K562 (cell line): ENCODE measurements around the gene IPP. TPM values are rescaled to one million over a fixed set of nuclear protein-coding genes. Genes with fewer than 3 reads are reported as not detected.

Experiments used
- CTBP1 ChIP-seq: fragments of 450-650 bp; IDR thresholded peaks from 2 replicates; pipeline ENCODE4 v1.6.1; 2016; ENCODE audit warnings: borderline replicate concordance
- DDX20 ChIP-seq: fragments of 450-650 bp; IDR thresholded peaks from 2 replicates; pipeline ENCODE4 v1.6.1; 2016; ENCODE audit warnings: missing genetic modification characterization, low read depth, mild to moderate bottlenecking, missing compliant biosample characterization, moderate library complexity
- DMBX1 ChIP-seq: fragments of 250-450 bp; sonication (Bioruptor Pico); IDR thresholded peaks from 2 replicates; pipeline ENCODE4 v1.8.0; 2022; ENCODE audit warnings: inconsistent platforms, mild to moderate bottlenecking, moderate library complexity, borderline replicate concordance
- HNRNPH1 ChIP-seq: fragments of 200-400 bp; formaldehyde crosslinking; optimal IDR thresholded peaks from 2 replicates; pipeline ENCODE3; 2017; ENCODE audit warnings: low read depth, mild to moderate bottlenecking, low read length, moderate library complexity
- NCOA2 ChIP-seq, 2 experiments: fragments of 450-650 bp; IDR thresholded peaks; 2 replicates each; pipeline ENCODE4 v1.6.1; 2018; ENCODE audit warnings: mild to moderate bottlenecking in 2 of 2, moderate library complexity in 1 of 2; ENCODE audit not compliant: partially characterized antibody in 2 of 2
- POLR3A ChIP-seq: IDR thresholded peaks from 2 replicates; pipeline ENCODE4 v1.6.1; 2011; ENCODE audit warnings: borderline replicate concordance, mild to moderate bottlenecking, moderate library complexity; ENCODE audit not compliant: insufficient read length, insufficient read depth; ENCODE audit errors: extremely low read depth
- RBM34 ChIP-seq: fragments of 200-400 bp; formaldehyde crosslinking; IDR thresholded peaks from 2 replicates; pipeline ENCODE4 v1.6.1; 2018; ENCODE audit warnings: low read length, borderline replicate concordance; ENCODE audit not compliant: insufficient read depth
- THRAP3 ChIP-seq: fragments of 450-650 bp; IDR thresholded peaks from 2 replicates; pipeline ENCODE4 v1.6.1; 2016; ENCODE audit warnings: mild to moderate bottlenecking, inconsistent platforms, borderline replicate concordance
- YY1 ChIP-seq, 3 experiments: IDR thresholded peaks; 2 replicates each; pipeline ENCODE4 v1.6.1; 2011; ENCODE audit warnings: low read length in 2 of 3, mild to moderate bottlenecking in 2 of 3, moderate library complexity in 2 of 3, borderline replicate concordance in 1 of 3, control low read depth in 1 of 3, low read depth in 1 of 3; ENCODE audit not compliant: insufficient read depth in 3 of 3, insufficient replicate concordance in 2 of 3, control insufficient read depth in 1 of 3, insufficient read length in 1 of 3; ENCODE audit errors: extremely low read depth in 1 of 3
- ZC3H8 ChIP-seq: fragments of 450-650 bp; IDR thresholded peaks from 2 replicates; pipeline ENCODE4 v1.6.1; 2017
- polyA plus RNA-seq, 8 experiments: library from polyadenylated mRNA; depleted of rRNA in 4 of 8; stranded (reverse) in 5 of 8; unstranded in 3 of 8; fragments of >200 nt; fragmentation: Nextera tagmentation in 2 of 8; fragmentation: Illumina TruSeq in 1 of 8; extraction: Ambion mirVana in 2 of 8; extraction: Trizol in 1 of 8; gene quantifications; 2 replicates each; pipeline versions ENCODE4 v1.2.1 to v1.2.3, GENCODE V29; 2011 to 2014; ENCODE audit warnings: inconsistent platforms in 1 of 8, missing spikeins in 1 of 8
- total RNA-seq, 7 experiments: library from RNA; depleted of rRNA in 6 of 7; stranded (reverse); fragments of >200 nt in 6 of 7; fragmentation: Illumina TruSeq in 2 of 7; extraction: Trizol in 2 of 7; gene quantifications; 2 replicates each; pipeline versions ENCODE4 v1.2.1 to v1.2.3, GENCODE V29; 2011 to 2021; ENCODE audit warnings: low replicate concordance in 1 of 7
- TF ChIP-seq, protein P1 (sequence below): fragments of 450-650 bp; formaldehyde crosslinking; conservative IDR thresholded peaks from 2 replicates; pipeline ENCODE4 v1.4.0; 2022; ENCODE audit warnings: mild to moderate bottlenecking, missing genetic modification characterization
- TF ChIP-seq, protein P2 (sequence below): sonication (generic); formaldehyde crosslinking; IDR thresholded peaks from 2 replicates; pipeline ENCODE4 v1.8.0; 2022; ENCODE audit warnings: missing genetic modification reagents, mild to moderate bottlenecking, borderline replicate concordance
- TF ChIP-seq, protein P3 (sequence below): sonication (generic); IDR thresholded peaks from 2 replicates; pipeline ENCODE4 v1.6.1; 2016
- TF ChIP-seq, protein P4 (sequence below): fragments of 250-450 bp; sonication (Bioruptor Pico); IDR thresholded peaks from 2 replicates; pipeline ENCODE4 v1.8.0; 2022; ENCODE audit warnings: moderate library complexity, mild to moderate bottlenecking, inconsistent platforms

The IPP gene
- total and polyA plus RNA-seq, 9 of the 15 experiments (the other 6 are each of a cell fraction or from before 2014, with no cell fraction given) = 6.9 to 15.1 (median 9.7) TPM

DNA sequence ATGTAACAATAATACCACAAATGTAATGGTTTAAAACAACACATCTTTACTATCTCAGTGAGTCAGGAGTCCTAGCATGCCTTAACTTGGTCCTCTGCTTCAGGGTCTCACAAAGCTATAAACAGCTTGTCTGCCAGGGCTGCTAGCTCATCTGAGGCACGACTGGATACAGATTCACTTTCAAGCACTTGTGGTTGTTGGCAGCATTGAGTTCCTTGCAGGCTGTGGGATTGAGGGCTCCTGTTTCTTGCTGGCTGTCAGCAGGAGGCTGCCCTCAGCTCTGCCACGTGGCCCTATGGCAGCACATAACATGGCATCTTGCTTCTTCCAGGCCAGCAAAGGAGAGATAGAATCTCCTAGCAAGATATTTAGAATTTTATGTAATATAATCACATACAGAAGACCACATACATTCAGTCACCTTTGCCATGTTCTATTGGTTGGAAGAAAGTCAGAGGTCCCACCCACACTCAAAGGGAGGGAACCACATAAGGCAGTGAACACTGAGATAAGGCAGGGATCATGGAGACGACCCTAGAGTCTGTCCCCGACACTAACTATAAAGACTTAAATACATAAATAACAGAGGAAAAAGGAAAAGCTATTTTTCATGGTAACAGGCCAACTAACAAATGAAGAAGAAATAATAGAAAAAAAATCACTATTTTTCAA lies 18.9 kb upstream of the IPP start (continued):
- TF ChIP-seq, protein P1, sequence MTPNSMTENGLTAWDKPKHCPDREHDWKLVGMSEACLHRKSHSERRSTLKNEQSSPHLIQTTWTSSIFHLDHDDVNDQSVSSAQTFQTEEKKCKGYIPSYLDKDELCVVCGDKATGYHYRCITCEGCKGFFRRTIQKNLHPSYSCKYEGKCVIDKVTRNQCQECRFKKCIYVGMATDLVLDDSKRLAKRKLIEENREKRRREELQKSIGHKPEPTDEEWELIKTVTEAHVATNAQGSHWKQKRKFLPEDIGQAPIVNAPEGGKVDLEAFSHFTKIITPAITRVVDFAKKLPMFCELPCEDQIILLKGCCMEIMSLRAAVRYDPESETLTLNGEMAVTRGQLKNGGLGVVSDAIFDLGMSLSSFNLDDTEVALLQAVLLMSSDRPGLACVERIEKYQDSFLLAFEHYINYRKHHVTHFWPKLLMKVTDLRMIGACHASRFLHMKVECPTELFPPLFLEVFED (CRISPR knock-in tag) = no peak
- TF ChIP-seq DDX20 (no peak), YY1 (IDR thresholded peaks at IDR 0.05; ENCODE audit: borderline replicate concordance in 1 of 3, control insufficient read depth in 1 of 3, extremely low read depth in 1 of 3, insufficient read depth in 3 of 3, insufficient read length in 1 of 3, insufficient replicate concordance in 2 of 3, low read depth in 1 of 3, low read length in 2 of 3) (peak in 1 of 3 experiments; percentile 28), THRAP3 (no peak), ZC3H8 (no peak), NCOA2 (IDR thresholded peaks at IDR 0.05; ENCODE audit: partially characterized antibody in 2 of 2) (no peak), POLR3A (no peak), RBM34 (no peak), CTBP1 (no peak), HNRNPH1 (no peak), DMBX1 (CRISPR knock-in tag) (no peak)
- TF ChIP-seq, protein P2, sequence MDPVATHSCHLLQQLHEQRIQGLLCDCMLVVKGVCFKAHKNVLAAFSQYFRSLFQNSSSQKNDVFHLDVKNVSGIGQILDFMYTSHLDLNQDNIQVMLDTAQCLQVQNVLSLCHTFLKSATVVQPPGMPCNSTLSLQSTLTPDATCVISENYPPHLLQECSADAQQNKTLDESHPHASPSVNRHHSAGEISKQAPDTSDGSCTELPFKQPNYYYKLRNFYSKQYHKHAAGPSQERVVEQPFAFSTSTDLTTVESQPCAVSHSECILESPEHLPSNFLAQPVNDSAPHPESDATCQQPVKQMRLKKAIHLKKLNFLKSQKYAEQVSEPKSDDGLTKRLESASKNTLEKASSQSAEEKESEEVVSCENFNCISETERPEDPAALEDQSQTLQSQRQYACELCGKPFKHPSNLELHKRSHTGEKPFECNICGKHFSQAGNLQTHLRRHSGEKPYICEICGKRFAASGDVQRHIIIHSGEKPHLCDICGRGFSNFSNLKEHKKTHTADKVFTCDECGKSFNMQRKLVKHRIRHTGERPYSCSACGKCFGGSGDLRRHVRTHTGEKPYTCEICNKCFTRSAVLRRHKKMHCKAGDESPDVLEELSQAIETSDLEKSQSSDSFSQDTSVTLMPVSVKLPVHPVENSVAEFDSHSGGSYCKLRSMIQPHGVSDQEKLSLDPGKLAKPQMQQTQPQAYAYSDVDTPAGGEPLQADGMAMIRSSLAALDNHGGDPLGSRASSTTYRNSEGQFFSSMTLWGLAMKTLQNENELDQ (CRISPR knock-in tag) = no peak
- TF ChIP-seq, protein P3, sequence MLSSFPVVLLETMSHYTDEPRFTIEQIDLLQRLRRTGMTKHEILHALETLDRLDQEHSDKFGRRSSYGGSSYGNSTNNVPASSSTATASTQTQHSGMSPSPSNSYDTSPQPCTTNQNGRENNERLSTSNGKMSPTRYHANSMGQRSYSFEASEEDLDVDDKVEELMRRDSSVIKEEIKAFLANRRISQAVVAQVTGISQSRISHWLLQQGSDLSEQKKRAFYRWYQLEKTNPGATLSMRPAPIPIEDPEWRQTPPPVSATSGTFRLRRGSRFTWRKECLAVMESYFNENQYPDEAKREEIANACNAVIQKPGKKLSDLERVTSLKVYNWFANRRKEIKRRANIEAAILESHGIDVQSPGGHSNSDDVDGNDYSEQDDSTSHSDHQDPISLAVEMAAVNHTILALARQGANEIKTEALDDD = 0 out of 2 replicates have a peak, but pooled peaks have one; percentile 8
- TF ChIP-seq, protein P4, sequence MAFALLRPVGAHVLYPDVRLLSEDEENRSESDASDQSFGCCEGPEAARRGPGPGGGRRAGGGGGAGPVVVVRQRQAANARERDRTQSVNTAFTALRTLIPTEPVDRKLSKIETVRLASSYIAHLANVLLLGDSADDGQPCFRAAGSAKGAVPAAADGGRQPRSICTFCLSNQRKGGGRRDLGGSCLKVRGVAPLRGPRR (CRISPR knock-in tag) = no peak
